NCI-H524 treated with DMSO at 0.1 percent for 48 hours (cell line): ENCODE data around the gene CLSTN2.

Experiments
- DNase-seq: peaks from one replicate; lab custom pipeline; 2025; lab: John Stamatoyannopoulos, UW

The CLSTN2 gene

DNA sequence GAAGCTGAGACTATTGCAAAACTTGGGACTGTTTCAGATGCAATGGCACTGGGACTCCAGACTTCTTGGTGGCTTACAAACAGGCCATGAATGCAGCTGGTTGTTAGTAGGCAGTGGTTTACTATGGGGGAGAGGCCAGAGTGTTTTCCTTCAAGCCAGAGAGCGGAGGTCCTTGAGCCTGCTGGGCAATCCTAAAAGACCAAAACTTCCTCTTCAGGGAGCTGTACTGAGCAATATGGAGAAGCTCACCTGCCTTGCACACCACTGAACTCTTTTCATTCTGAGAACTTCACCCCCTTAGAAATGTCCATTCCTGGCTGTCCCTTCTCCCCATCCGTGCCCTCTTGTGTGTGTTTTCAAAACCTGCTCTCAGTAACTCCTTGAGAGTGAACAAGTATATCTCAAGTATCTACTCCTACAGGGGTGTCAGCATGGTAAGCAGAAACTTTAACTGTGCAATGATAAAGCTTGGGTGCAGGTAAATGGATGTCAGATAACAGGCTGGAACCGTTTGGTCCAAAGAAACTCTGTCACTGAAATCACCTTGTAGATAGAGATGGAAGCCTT lies 213.9 kb downstream of the CLSTN2 start:
- DNase-seq: no peak

DNA sequence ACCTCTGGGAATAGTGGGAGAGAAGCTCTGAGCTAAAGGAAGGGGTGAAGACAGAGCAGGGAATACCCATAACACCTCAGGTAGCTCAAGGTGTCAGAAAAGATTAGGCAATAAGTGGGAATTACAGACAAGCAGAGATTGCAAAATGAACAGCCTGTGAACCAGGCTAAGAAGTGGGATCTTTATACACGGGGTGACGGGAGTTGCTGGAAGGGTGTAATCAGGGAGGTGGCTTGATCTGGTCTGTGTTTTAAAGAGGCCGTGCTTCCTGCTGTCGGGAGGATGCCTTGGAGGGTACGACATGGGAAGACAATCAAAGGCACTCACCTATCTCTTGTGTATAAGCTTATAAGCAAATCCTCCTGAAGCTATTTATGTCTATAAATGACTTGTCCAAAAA lies 216.3 kb downstream of the CLSTN2 start:
- DNase-seq: peak; percentile 84

DNA sequence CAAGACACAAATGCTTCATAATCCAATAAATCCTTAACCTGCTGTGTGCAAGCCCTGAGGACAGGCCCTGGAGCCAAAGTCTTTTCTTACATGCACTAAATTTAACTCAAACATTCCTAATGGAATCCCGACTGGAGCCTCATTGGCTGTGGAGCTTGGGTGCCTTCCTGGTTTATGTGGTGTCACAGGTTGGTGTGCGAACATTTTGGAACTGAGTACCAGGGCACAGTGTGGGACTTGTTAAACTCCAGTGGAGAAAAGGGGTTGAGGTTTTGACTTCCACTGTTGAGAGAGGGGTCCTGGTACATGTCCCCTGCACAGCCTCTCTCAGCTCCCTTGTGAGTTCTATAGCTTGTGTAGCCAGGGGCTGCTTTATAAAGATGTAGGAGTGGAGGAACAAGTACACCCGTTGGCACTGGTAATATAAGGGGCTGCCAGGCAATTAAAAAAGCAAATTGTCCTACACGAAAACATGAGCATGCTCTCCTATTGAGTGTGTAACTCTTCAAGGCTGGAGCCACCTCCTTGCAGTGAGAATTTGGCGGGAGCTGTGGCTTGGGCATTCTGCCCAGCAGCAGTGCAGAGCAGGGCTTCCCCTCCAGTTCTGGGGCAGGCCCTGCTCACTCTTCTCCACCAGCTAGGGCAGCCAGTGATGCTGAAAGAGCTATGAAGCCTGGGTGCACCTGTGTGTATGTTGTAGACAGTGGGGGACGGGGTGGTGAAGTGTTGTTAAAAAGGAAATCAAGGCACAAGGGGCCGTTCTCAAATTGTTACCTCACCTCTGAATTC lies 218.1 kb downstream of the CLSTN2 start:
- no peak for DNase-seq

DNA sequence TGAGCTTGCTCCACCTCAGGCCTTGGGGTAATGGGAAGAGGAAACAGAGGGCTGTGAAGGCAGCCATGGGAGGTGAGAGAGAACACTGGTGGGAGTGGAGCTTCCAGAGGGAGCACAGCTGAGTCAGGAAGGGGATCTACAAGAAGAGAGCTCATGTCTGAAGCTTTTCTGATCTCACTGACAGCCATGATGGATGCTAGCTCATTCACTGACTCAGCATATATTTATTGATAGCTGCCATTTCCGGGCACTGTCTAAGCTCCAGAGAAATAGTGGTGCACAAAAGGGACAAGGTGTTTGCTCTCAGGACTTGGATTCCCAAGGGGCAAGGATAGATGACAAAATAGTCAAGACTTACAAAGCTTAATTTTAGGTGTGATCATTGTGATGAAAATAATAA lies 218.8 kb downstream of the CLSTN2 start:
- DNase-seq: no peak

DNA sequence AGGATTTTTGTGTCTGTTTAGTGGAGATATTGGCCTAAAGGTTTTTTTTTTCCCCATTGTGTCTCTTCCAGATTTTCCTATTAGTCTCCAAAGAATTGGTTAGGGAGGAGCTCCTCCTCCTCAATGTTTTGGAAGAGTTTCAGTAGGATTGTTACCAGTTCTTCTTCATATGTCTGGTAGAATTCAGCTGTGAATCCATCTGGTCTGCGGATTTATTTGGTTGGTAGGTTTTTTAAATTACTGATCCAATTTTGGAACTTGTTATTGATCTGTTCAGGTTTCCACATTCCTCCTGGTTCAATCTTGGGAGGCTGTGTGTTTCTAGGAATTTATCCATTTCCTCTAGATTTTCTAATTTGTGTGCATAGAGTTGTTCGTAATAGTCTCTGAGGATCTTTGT lies 222.2 kb downstream of the CLSTN2 start:
- no peak for DNase-seq

DNA sequence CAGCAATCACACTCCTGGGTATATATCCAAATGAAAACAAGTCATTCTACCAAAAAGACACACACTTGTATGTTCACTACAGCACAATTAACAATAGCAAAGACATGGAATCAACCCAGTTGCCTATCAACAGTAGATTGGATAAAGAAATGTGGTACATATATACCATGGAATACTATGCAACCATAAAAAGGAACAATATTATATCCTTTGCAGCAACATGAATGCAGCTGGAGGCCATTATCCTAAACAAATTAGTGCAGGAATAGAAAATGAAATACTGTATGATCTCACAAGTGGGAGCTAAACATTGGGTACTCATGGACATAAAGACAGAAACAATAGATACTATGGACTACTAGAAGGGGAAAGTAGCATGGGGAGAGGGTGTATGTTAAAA lies 224.7 kb downstream of the CLSTN2 start:
- no peak for DNase-seq

DNA sequence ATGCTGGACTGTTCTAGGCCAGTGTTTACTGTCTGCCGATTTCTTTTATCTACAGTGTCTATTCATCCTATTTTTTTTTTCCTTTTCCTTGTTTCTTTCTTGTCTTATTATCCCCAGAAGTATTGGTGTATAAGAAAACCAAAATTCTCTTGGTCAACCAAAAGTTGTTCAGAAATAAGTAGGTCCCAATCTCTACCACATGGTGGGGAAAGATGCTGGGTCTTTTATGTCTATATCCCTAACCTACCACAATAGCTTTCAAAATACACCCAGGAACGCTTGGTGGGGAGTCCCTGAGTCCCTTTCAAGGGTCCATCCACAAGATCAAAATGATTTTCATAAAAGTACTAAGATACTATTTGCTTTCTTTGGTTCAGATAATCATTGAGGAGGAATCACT lies 225.6 kb downstream of the CLSTN2 start:
- no peak for DNase-seq

DNA sequence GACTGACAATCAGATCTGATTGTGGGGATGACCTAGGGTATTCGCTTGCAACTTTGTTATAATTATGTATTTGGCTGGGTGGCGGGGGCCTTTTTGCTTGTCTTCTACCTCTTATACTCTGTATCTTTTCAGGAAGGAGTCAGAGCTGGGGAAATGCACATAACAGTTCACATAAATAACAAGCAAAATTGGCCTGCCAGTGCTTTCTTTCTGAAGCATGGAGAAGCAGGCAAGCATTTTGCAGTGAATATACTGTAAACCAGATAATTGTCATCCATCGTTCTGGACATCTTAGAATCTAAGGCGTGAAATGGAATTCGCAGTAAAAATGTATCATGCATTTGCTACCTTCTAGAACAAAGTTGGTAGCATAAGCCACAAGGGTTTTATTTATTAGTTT lies 227.6 kb downstream of the CLSTN2 start:
- DNase-seq: no peak

DNA sequence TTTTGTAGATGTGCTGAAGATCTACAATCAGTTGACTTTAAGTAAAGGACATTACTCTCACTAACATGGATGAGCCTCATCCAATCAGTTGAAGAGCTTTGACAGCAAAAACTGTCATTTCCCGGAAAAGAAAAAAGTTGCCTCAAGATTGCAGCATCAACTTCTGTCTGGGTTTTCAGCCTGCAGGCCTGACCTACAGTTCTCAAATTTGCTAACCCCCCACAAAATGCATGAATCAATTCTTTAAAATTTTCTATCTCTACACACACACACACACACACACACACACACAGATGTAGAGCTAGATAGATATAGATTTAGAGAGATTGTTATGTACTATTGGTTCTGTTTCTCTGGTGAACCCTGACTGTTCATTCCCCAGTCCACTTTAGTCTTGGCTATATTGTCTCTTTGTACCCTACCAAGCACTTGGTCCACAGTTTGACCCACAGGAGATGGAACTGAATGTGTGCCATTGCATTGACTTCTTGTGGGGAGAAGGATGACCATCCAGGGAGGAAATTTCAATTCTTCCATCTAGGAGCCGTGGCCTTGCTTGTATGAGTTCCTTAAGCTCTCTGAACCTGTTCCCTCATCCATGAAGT lies 228.3 kb downstream of the CLSTN2 start:
- no peak for DNase-seq

DNA sequence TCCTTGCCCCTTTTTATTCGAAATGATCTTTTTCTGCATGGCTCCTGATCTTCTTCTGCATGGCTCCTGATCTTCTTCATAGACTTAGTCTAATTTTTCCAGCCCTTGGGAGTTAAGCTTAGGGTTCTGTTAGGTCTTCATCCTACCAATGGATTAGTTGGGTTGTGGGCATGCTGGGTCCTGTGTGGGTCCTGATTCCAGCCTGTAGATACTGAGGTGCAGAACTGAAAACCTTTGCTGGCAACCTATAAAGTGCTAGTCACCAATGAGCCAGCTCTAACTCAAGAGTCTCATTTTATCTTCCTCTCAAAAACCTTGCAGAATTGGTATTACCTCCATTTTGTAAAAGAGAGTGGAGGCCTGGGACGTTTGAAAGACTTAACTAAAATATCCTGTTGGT lies 229.2 kb downstream of the CLSTN2 start:
- no peak for DNase-seq

DNA sequence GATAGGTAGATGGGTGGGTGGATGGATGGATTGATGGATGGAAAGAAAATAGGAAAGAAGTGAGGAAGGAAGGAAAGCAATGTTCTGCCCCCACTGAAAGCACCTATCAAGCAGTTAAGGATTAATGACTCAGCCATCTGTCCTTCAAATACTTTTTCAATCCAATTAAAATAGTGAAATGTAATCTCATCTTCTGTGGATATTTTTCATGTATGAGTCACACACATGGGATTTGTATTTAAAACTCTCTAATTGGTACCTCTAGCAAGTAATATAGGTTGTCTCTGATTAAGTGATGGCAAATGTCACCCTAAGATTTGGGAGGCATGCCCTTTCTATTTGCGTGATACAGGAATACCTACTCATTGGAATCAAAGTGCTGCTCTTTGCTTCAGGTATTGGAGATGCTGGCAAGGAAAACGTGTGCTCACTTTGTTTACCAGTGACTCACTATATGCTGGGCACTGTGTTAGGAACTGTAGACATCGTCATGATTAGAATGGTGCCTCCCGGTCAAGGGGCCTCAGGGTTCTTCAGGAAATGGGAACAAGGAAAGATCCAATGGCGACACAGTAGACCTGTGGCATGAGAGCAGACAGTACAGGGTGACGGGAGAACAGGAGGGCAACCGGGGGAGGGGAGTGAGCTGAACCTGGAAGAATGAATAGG lies 230.1 kb downstream of the CLSTN2 start:
- DNase-seq: peak; percentile 90

DNA sequence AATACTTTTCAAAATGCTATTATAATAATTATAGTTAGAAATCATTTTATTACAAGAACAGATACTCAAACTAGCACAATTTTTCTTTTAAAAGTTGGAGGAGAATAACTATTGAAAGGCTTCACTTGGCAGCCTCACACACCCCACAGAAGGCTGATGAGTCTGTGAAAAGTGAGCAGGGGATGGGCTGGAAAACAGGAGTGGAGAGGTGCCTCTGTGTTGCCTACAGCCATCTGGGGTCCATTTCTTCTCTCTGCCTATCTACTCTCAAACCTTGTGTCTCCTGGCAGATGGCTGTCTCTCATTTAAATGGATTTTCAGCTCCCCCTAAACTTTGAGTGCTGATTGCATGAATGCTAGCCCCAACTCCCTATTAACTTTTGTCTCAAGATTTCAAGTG lies 230.8 kb downstream of the CLSTN2 start:
- DNase-seq: peak; percentile 98

DNA sequence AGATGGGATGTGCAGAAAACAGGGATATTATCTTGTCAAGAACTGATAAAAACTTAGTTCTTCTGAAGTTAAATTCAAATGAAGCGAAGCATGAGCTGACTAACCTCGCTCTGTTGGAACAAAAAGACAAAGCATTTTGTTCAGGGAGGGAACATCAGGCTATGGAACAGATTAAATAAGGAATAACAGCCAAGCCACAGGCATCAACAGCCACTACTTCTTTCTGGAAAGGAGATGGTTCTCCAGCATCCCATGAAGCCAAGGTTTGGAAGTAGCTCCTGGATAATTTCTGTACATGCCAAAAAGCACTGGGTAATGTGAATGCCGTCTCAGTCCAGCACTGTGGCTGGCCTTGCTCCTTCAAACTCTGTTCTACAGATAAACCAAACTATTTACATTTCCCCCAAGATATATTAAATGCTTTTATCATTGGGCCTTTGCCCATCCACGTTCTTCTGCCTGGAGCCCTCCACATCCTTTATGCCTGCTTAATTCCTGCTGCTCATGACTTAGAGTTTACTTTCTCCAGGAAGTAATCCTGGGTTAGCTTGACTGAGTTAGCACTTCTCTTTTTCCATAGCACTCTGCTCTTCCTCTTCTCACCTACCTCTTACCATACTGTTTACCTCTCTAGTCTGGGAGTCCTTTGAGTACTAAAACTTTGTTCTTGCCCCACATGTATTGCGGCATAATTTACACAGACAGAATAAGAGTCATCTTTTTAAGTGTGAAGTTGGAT lies 232.0 kb downstream of the CLSTN2 start:
- no peak for DNase-seq

DNA sequence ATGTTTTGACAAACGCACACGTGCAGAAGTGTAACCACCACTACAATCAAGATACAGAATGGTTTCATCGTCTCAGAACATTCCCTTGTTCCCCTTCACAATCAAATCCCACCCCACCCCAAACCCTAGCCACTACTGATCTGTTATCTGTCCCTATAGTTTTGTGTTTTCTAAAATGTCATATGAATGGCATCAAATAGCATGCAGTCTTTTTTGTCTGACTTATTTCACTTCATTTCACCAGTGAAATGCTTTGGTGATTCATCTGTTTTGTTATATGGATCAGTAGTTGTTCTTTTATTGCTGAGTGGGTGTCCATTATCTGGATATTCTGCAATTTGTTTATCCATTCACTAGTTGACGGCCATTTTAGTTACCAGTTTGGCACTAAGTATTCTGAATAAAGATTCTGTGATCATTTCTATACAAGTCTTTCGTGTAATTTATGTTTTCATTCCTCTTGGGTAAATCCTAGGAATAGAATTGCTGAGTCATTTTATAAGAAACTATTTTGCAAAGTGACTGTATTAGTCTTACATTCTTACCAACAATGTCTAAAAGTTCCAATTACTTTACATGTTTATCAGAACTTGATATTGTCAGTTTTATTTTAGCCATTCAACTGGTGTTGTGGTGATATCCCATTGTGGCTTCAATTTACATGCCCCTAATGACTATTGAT lies 232.8 kb downstream of the CLSTN2 start:
- no peak for DNase-seq

DNA sequence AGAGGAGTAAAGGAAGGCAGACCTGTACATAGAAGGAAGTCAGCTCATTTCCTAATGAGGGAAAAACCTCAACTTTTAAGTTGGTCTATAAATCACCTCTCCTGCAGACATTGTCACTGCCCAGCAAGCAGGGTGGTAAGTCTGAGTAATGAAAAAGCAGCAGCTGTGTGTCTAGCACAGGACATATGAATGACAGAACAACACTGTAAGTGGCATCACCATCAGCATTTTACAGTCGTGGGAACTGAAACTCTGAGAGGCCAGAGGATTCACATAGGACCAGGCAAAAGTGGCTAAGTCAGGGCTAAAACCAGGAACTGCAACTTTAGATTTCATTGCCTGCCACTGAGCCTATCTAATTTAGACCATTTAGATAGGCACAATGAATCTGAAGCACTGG lies 235.6 kb downstream of the CLSTN2 start:
- DNase-seq: no peak

DNA sequence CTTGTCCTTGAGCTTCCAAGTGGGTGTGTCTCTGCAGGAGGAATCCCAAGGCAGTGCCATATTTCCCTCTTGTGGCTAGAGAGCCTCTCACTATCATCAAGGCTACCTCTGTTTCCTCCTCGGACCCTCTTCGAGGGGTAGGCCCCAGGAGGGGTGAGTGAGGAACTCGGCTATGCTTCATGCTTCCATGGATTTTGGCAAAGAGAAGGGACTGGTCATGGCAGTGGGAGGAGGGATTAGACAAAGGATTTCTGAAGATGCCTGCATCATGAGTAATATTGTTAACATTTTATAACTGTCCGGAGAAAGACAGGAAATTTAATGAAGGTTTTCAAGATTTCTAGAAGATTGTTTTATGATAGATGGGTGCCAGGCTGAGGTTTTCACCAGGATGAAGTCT lies 241.5 kb downstream of the CLSTN2 start:
- DNase-seq: no peak

DNA sequence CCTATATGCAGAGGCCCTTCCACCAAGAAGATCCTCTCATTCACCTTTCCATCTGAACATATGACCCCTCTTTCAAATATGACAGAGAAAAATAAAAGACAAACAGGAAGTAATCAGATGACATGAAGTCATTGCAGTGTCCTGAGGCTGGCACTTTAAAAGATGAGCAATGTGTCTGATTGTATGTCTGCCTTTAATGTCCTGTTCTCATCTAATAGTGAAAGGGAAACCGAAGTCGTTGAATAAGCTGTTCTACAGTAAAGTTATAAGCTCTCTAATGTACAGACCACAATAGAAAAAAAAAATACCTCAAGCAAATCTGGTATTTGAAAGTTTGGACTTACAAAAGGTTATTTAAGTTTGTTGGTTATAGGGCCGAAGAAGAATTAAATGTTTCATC lies 243.0 kb downstream of the CLSTN2 start:
- no peak for DNase-seq

DNA sequence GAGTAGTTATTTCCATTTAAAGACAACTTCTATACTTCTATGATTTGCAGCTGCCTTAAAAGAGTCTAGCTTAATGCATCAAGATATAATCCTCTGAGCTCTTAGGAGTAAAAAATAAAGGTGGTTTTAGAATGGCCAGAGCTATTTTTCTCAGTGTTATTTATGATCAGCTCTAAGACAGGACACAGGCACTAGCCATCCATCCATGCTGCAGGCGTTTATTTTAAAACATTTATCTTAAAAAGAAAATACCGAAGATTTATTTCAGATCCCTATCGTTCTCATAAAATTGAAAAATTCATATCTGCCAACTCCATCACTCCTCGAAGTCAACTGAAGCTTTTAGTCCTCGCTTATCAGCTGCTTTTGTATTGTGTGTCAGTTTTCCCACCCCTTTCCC lies 243.5 kb downstream of the CLSTN2 start:
- no peak for DNase-seq

DNA sequence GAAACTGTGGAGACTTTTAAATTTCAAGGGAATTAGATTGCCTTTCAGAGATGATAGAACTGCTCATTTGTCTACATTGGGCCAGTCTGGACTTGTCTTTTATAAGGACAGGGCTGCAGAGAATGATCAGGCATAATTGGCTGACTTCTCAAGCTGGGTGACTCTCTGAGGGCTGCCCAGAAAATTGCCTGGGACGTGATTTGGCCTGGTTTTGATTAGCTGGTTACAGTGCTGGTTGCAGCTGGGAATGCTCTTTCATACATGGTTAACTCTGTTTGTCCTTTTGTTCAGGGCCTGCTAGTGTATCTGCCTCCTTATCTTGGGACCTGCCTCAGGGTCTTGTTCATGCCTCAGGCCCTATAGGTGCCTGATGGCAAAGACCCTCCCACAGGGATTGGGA lies 245.6 kb downstream of the CLSTN2 start:
- DNase-seq: no peak

DNA sequence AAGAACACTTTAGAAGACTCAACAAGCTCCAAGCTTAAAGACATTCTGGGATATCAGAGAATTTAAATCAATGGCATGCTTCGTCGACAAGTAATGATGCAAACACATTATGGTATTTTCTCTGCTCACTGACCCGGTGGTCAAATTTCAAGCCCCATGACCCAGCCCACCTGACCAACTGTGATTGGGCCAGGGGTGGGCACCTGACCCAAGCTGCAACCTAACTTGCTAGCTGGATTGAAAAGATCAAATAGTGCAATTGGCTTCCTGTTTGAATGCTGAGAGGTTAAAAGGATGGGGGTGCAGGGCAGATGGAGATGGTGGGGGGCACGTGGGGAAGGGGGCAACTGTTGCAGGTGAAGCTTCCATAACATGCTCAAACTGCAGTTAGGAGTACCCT lies 250.4 kb downstream of the CLSTN2 start:
- DNase-seq: no peak

DNA sequence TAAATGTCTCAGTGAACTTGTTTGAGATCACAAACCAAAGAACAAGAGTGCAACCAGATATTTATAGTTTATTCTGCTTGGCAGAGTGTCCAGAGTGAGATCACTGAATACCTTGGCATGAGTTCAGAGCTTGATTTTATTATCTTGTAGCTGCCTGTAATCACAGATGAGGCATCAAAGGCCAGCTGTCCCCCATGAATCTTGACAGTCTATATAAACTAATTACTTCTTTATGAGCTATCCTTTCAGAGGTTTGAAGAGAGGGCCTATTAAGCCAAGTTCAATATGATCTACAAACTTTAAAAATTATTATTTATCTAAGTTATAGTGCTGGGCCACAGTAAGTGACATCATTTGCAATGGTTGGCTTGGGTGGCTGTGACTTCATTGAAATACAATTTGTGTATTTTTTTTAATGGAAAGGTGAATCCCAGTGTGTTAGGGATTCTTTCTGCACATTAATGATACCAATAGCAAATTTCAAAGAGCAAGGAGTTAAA lies 251.5 kb downstream of the CLSTN2 start:
- DNase-seq: peak; percentile 74

DNA sequence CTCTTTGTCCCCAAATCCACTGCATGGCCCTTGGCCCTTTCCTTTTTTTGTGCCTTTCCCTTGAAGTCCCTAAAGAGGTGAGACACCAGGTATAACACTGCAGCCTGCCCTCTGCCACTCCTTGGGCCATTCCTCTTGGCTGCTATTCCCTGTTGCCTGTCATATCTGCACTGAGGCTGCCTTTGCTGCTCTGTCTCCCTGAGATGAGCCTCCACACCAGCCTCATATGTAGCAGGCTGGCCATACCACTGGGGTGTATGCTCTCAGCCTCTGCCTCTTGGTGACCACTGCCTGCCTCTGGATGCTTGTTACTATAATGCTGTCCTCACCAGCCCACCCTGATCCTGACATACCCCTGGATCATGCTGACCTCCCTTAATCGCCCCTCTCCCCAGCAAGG lies 252.0 kb downstream of the CLSTN2 start:
- no peak for DNase-seq
